Aorta (tissue), 5 donors: ENCODE data around the gene EPN2. TPM values are rescaled to one million over a fixed set of nuclear protein-coding genes. Genes with fewer than 3 reads are reported as not detected.

Experiments used
- ATAC-seq: fragments of 200-7000 bp; cut with Tn5 transposase; one replicate; pipeline ENCODE4 v1.9.1; 2022; ENCODE audit warnings: moderate library complexity; ENCODE audit not compliant: low FRiP score
- DNase-seq, 2 donors: peaks; one replicate each; pipeline ENCODE4 v3.0.0-alpha.2; 2020
- H3K27ac ChIP-seq, 2 donors: one replicate each; pipeline ENCODE4 v1.5.1; 2013; ENCODE audit warnings: low read length in 2 of 2, mild to moderate bottlenecking in 2 of 2, moderate library complexity in 2 of 2, control low read depth in 1 of 2, inconsistent platforms in 1 of 2, low read depth in 1 of 2
- H3K27me3 ChIP-seq, 2 donors: one replicate each; pipeline ENCODE4 v1.6.1; 2013; ENCODE audit warnings: control low read depth in 1 of 2, low read length in 1 of 2, mild to moderate bottlenecking in 1 of 2, moderate library complexity in 1 of 2; ENCODE audit not compliant: insufficient read depth in 2 of 2, control insufficient read depth in 1 of 2
- H3K36me3 ChIP-seq, 2 donors: one replicate each; pipeline ENCODE4 v1.6.1; 2013; ENCODE audit warnings: control low read depth in 1 of 2, low read length in 1 of 2, mild to moderate bottlenecking in 1 of 2; ENCODE audit not compliant: insufficient read depth in 2 of 2, control insufficient read depth in 1 of 2
- H3K4me1 ChIP-seq, 2 donors: one replicate each; pipeline ENCODE4 v1.6.1; 2013; ENCODE audit warnings: low read length in 2 of 2, control low read depth in 1 of 2, mild to moderate bottlenecking in 1 of 2, moderate library complexity in 1 of 2; ENCODE audit not compliant: insufficient read depth in 2 of 2, control insufficient read depth in 1 of 2
- H3K4me3 ChIP-seq, 2 donors: one replicate each; pipeline ENCODE4 v1.5.1; 2013; ENCODE audit warnings: low read length in 2 of 2, control low read depth in 1 of 2, mild to moderate bottlenecking in 1 of 2
- H3K9me3 ChIP-seq: one replicate; pipeline ENCODE4 v1.6.1; 2013; ENCODE audit warnings: mild to moderate bottlenecking, low read length; ENCODE audit not compliant: control insufficient read depth
- WGBS, 2 donors: extraction: QIAGEN DNeasy Blood & Tissue Kit; methylation state at CpG; one replicate each; pipeline ENCODE4 v1.1.7; 2013; 5-methylcytosine and 5-hydroxymethylcytosine counted together
- intact Hi-C, 2 donors: fragments of 100-400 bp; cut with DNase I; formaldehyde crosslinking; loops; one replicate each; pipeline versions ENCODE4 v1.14.2 to v1.15.0; 2022
- polyA plus RNA-seq, 2 donors: library from polyadenylated mRNA; stranded (reverse); fragments of 200-250 nt; gene quantifications; one replicate each; pipeline ENCODE4 v1.2.3, GENCODE V29; 2013
- total RNA-seq, 2 donors: library from RNA; stranded (reverse); fragmentation: NEBNext Ultra II Directional; extraction: Animal tissue kit (Norgen Biotek cat#: 25700); gene quantifications; one replicate each; pipeline ENCODE4 v1.2.1, GENCODE V29; 2021
- donor health status: healthy with polysubstance abuse.
- donor health status: Bipolar disorder and iron deficiency.
- donor health status: DM: no; HTN: no; CAD: no.
- donor health status: DM: no; HTN: no; CAD: no.
- donor health status: DM: yes; HTN: yes; CAD: no.

The EPN2 gene
- total and polyA plus RNA-seq, 4 donors: 8.6 to 67.7 (median 40.1) TPM

- H3K27me3 ChIP-seq: no peaks in the 10 kb centered on the region
- H3K4me1 ChIP-seq: no peaks in the 10 kb centered on the region
- no peaks in the 10 kb centered on the region for H3K9me3 ChIP-seq
- 83 to 84% methylated on average over 9 of the region's 9 CpGs for WGBS, 2 donors
- no peak for ATAC-seq
- DNase-seq: peak in 1 of 2 donors; percentile 48
- H3K36me3 ChIP-seq: peaks cover 0 to 2% of the 10 kb centered on the region in 2 donors
- intact Hi-C loops: no loop called here
- H3K27ac ChIP-seq: no peak overlapping the region
- H3K4me3 ChIP-seq: no peak overlapping the region
Observed at GRCh38 chr17:19321481-19322128, 84.4 kb downstream of the EPN2 start.

DNA sequence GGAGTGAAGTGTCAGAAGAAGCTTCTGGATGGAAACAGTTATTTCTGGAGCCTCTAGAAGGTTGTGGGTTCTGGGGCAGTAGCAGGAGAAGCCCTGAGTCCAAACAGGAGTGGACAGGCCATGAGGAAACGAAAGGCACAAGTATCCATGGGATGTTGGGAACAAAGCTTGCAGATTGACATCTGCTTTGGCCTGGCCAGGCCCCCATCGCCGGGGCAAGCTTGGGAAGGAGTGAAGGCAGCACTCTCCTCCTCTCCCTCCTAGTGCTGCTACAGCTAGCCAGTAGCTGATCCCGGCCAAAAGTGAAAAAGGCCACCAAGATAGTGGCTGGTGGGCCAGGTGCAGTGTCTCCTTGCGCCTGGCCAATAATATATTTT is 85.0 kb downstream of the EPN2 start:
- WGBS, 2 donors: 91 to 94% methylated on average over 5 of the region's 5 CpGs

GRCh38 chr17:19322861-19323260 is 85.7 kb downstream of the EPN2 start:
- ATAC-seq (no peak), DNase-seq (peak in 1 of 2 donors; percentile 43)
- no peak overlapping the region for H3K27ac ChIP-seq
- no peak overlapping the region for H3K4me3 ChIP-seq
- no peaks in the 10 kb centered on the region for H3K9me3 ChIP-seq
- no peaks in the 10 kb centered on the region for H3K36me3 ChIP-seq
- WGBS, 2 donors: 89 to 95% methylated on average over 1 of the region's 1 CpG
- intact Hi-C loops: no loop called here
- no peaks in the 10 kb centered on the region for H3K27me3 ChIP-seq
- no peaks in the 10 kb centered on the region for H3K4me1 ChIP-seq

More for the DNA sequence above, 85.0 kb downstream of the EPN2 start:
- intact Hi-C loops: no loop called here
- no peak for ATAC-seq
- Histone ChIP-seq H3K27ac (no peak overlapping the region), H3K4me3 (no peak overlapping the region), H3K27me3 (no peaks in the 10 kb centered on the region), H3K9me3 (no peaks in the 10 kb centered on the region), H3K36me3 (peaks cover 0 to 2% of the 10 kb centered on the region in 2 donors), H3K4me1 (no peaks in the 10 kb centered on the region)
- DNase-seq: peak in 1 of 2 donors; percentile 34

- no peaks in the 10 kb centered on the region for H3K27me3 ChIP-seq
- no peak overlapping the region for H3K27ac ChIP-seq
- no peaks in the 10 kb centered on the region for H3K4me1 ChIP-seq
- no peaks in the 10 kb centered on the region for H3K36me3 ChIP-seq
- DNase-seq (no peak), ATAC-seq (no peak)
- no peaks in the 10 kb centered on the region for H3K9me3 ChIP-seq
- intact Hi-C loops: no loop called here
- no peak overlapping the region for H3K4me3 ChIP-seq
Observed at GRCh38 chr17:19325542-19325941, 88.4 kb downstream of the EPN2 start.

DNA sequence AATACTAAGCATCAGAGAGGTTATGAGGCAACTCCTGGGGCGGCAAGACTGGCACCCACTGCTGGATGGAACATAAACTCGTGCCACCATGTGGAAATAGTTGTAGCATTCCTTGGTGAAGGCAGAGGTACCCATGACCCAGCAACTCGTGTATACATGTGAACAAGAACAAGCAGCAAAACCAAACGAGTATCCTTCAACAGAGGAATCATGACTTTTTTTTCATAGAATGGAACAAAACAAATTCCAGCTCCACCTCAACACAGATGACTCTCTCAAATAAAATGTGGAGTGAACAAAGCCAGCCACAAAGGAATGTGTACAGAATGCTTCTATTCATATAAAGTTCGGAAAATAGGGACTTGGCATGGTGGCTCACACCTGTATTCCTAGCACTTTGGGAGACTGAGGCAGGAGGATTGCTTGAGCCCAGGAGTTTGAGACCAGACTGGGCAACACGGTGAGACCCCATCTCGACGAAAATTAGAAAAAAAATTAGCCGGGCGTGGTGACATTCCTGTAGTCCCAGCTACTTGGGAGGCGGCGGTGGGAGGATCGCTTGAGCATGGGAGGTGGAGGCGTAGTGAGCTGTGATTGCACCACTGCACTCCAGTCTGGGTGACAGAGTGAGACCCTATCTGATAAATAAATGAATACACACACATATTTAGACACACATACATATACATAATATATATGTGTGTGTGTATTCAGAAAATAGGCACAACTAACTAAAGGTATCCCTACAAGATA is 90.0 kb downstream of the EPN2 start:
- H3K27me3 ChIP-seq: no peaks in the 10 kb centered on the region
- peak in 1 of 2 donors; percentile 65 for DNase-seq
- WGBS, 2 donors: 83 to 85% methylated on average over 14 of the region's 14 CpGs
- no peaks in the 10 kb centered on the region for H3K36me3 ChIP-seq
- no peak overlapping the region for H3K27ac ChIP-seq
- H3K9me3 ChIP-seq: no peaks in the 10 kb centered on the region
- no peak for ATAC-seq
- H3K4me3 ChIP-seq: no peak overlapping the region
- intact Hi-C loops: no loop called here
- H3K4me1 ChIP-seq: no peaks in the 10 kb centered on the region

DNA sequence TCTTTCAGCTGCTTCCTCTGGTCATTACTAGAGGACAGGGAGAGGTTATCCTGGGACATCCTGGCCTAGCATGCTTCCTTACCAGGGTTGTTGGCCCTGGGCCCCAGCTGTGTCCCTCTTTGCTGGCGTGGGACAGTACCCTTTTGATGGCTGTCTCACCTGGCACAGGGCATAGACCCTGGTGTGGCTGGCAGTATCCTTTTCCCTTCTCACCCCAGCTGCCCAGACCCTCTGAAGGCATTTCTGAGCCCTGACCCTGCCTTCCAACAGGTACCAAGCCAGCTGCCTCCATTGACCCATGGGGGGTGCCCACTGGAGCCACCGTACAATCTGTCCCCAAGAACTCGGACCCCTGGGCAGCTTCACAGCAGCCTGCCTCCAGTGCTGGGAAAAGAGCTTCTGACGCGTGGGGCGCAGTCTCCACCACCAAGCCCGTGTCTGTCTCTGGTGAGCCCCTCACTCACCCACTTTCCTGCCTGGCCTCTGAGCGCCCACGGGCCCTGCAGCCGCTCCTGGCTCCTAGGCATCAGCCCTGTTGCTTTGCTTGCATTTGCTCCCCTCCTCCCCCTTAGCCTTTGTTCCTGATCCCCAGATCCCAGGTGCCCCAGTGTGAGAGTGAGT is 91.4 kb downstream of the EPN2 start:
- Histone ChIP-seq H3K4me3 (no peak overlapping the region), H3K27me3 (no peaks in the 10 kb centered on the region), H3K36me3 (no peaks in the 10 kb centered on the region), H3K27ac (no peak overlapping the region), H3K4me1 (no peaks in the 10 kb centered on the region), H3K9me3 (no peaks in the 10 kb centered on the region)
- no peak for ATAC-seq
- intact Hi-C loops: no loop called here
- peak in 1 of 2 donors; percentile 65 for DNase-seq
- WGBS, 2 donors: 94% methylated on average over 10 of the region's 10 CpGs

DNA sequence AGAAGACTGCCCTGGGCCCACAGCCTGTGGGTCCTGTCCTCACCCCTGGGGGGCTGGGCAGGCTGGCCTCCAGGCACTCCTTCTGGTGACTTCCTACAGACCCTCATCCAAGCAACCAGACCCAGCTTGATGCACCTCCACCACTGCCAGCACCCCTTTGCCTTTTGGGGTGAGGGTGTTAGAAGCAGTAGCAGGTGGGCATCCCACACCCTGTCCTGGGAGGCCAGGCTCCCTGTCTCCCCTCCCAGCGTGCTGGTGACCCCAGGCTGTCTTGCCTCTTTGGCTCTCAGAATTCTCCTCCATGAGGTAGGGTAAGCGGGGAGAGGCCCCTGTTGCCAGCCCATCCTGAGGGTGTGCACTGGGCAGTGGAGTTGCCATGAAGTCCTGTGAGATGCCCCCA is 92.0 kb downstream of the EPN2 start:
- no peaks in the 10 kb centered on the region for H3K27me3 ChIP-seq
- H3K4me1 ChIP-seq: no peaks in the 10 kb centered on the region
- no peak for DNase-seq
- intact Hi-C loops: no loop called here
- H3K4me3 ChIP-seq: no peak overlapping the region
- 95 to 100% methylated on average over 2 of the region's 2 CpGs for WGBS, 2 donors
- H3K9me3 ChIP-seq: no peaks in the 10 kb centered on the region
- no peaks in the 10 kb centered on the region for H3K36me3 ChIP-seq
- ATAC-seq: no peak
- H3K27ac ChIP-seq: no peak overlapping the region

DNA sequence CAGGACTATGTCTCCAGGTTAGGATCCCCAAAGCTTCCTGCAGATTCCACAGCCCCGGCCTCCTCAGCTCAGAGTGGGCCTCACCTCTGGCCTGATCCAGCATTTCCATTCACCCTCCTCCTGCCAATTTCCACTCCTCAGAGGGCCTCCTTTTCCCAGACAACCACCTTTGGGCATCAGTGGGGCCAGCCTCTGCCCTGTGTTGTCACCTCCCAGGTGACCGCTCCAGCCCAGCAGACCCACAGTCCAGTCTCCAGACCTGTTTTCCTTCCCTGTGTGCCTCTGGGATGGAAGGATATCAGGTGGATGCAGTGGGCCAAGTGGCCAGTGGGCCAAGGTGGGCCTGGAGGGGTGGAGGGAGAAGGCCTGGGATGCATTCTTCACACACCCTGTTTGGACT is 92.7 kb downstream of the EPN2 start:
- Histone ChIP-seq H3K36me3 (no peaks in the 10 kb centered on the region), H3K9me3 (no peaks in the 10 kb centered on the region), H3K4me3 (no peak overlapping the region), H3K27me3 (no peaks in the 10 kb centered on the region), H3K27ac (no peak overlapping the region), H3K4me1 (no peaks in the 10 kb centered on the region)
- DNase-seq (peak in 1 of 2 donors; percentile 67), ATAC-seq (no peak)
- 93 to 95% methylated on average over 2 of the region's 2 CpGs for WGBS, 2 donors
- intact Hi-C loops: no loop called here

DNA sequence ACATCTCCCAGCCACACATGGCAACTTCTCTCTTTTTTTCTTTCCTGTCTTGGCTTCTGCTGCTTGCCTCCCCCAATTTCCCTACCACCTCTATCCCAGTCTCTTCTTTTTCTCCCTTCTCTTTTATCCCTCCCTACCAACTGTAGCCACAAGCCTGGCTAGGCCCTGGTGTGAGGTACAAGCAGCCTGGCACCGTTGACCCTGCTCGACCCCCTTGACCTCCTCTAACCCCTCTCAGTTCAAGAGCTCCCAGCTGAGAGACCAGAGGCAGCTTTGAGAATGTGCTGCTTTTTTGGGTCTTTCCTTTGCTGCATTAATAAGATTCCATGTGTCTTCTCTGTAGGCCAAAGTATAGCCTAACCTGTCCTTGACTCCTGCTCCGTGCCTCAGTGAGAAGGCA is 93.1 kb downstream of the EPN2 start:
- ATAC-seq (no peak), DNase-seq (peak in 1 of 2 donors; percentile 36)
- Histone ChIP-seq H3K36me3 (no peaks in the 10 kb centered on the region), H3K27me3 (no peaks in the 10 kb centered on the region), H3K27ac (no peak overlapping the region), H3K4me3 (no peak overlapping the region), H3K4me1 (no peaks in the 10 kb centered on the region), H3K9me3 (no peaks in the 10 kb centered on the region)
- intact Hi-C loops: no loop called here
- 61 to 73% methylated on average over 3 of the region's 3 CpGs for WGBS, 2 donors
